Testis (tissue), 2 donors: Measurements from ENCODE around the gene MAML3.

Source experiments
- CTCF ChIP-seq, 3 experiments: fragments of 450-650 bp in 2 of 3; fragments of 200-600 bp in 1 of 3; sonication (generic) in 1 of 3; IDR thresholded peaks; one replicate each; pipeline ENCODE4 v1.5.1; 2016 to 2019; ENCODE audit warnings: antibody characterized with exemption in 3 of 3, mild to moderate bottlenecking in 2 of 3, moderate library complexity in 1 of 3
- POLR2A ChIP-seq: fragments of 450-650 bp; IDR thresholded peaks from one replicate; pipeline ENCODE4 v1.6.1; 2017; ENCODE audit warnings: antibody characterized with exemption, mild to moderate bottlenecking, moderate library complexity

GRCh38 chr4:139969635-139970266, 184.2 kb downstream of the MAML3 start:
- no peak for TF ChIP-seq CTCF (IDR thresholded peaks at IDR 0.05)
- TF ChIP-seq POLR2A = no peak
